Immature natural killer cell (primary cell): ENCODE data around the gene BICD1. TPM values are rescaled to one million over a fixed set of nuclear protein-coding genes. Genes with fewer than 3 reads are reported as not detected.

ENCODE experiments used
- DNase-seq, 3 donors: peaks; one replicate each; pipeline ENCODE4 v3.0.0; 2022; ENCODE audit warnings: mixed read lengths in 1 of 3
- H3K27ac Mint-ChIP-seq, 6 donors: one replicate each; pipeline ENCODE4 v1.8.0; 2020; ENCODE audit warnings: mixed read lengths in 6 of 6, mild to moderate bottlenecking in 5 of 6, inconsistent platforms in 4 of 6, moderate library complexity in 3 of 6
- H3K27me3 Mint-ChIP-seq, 3 donors: one replicate each; pipeline ENCODE4 v1.8.0; 2020 to 2021; ENCODE audit warnings: low read depth in 3 of 3, mild to moderate bottlenecking in 3 of 3, mixed read lengths in 3 of 3, moderate library complexity in 3 of 3, inconsistent platforms in 1 of 3
- H3K36me3 Mint-ChIP-seq, 3 donors: one replicate each; pipeline ENCODE4 v1.8.0; 2020; ENCODE audit warnings: mixed read lengths in 3 of 3, inconsistent platforms in 2 of 3, mild to moderate bottlenecking in 2 of 3
- H3K4me1 Mint-ChIP-seq, 2 donors: one replicate each; pipeline ENCODE4 v1.8.0; 2020; ENCODE audit warnings: inconsistent platforms in 2 of 2, mild to moderate bottlenecking in 2 of 2, mixed read lengths in 2 of 2, moderate library complexity in 1 of 2
- H3K4me3 Mint-ChIP-seq, 5 donors: one replicate each; pipeline ENCODE4 v1.8.0; 2020; ENCODE audit warnings: mild to moderate bottlenecking in 5 of 5, mixed read lengths in 5 of 5, inconsistent platforms in 3 of 5, moderate library complexity in 3 of 5
- H3K9me3 Mint-ChIP-seq, 6 donors: one replicate each; pipeline ENCODE4 v1.8.0; 2020; ENCODE audit warnings: mild to moderate bottlenecking in 6 of 6, mixed read lengths in 6 of 6, inconsistent platforms in 4 of 6, moderate library complexity in 3 of 6
- polyA plus RNA-seq, 3 donors: library from polyadenylated mRNA; unstranded; fragments of 300-500 nt; fragmentation: Illumina TruSeq; gene quantifications; one replicate each; pipeline ENCODE4 v1.2.3, GENCODE V29; 2021

The BICD1 gene
- 1 to 10 TPM; 1.0 to 9.1 (median 4.0) TPM for polyA plus RNA-seq

- H3K4me3 Mint-ChIP-seq: peak within 1 kb of the TSS; percentile 96 to 98 (median 96)
- peak within 1 kb of the TSS; percentile 61 to 90 (median 82) for H3K27ac Mint-ChIP-seq
- H3K9me3 Mint-ChIP-seq: no peaks in the 10 kb centered on the region
- H3K4me1 Mint-ChIP-seq: peaks cover 27 to 32% of the 10 kb centered on the region in 2 donors
- DNase-seq: peak; percentile 60 to 67 (median 63)
- H3K27me3 Mint-ChIP-seq: peaks cover 0 to 5% (median 2%) of the 10 kb centered on the region in 3 donors
- no peaks in the 10 kb centered on the region for H3K36me3 Mint-ChIP-seq
Observed at GRCh38 chr12:32106517-32107358, at the start of gene BICD1. Gene BICD1, plus strand, starts transcription at chr12:32106847. Its CDS starts 485 bp downstream, at chr12:32107332.

GRCh38 chr12:32061033-32061432, 45.6 kb upstream of the BICD1 start:
- peaks cover 0 to 2% (median 0%) of the 10 kb centered on the region in 3 donors for H3K27me3 Mint-ChIP-seq
- no peak overlapping the region for H3K27ac Mint-ChIP-seq
- no peak overlapping the region for H3K4me3 Mint-ChIP-seq
- peak in 1 of 3 donors; percentile 2 for DNase-seq
- H3K9me3 Mint-ChIP-seq: no peaks in the 10 kb centered on the region
- peaks cover 3 to 8% of the 10 kb centered on the region in 2 donors for H3K4me1 Mint-ChIP-seq
- H3K36me3 Mint-ChIP-seq: peaks cover 0 to 3% (median 0%) of the 10 kb centered on the region in 3 donors

- Mint-ChIP-seq H3K27ac (no peak overlapping the region), H3K27me3 (peaks cover 0 to 2% (median 0%) of the 10 kb centered on the region in 3 donors), H3K4me1 (peaks cover 3 to 8% of the 10 kb centered on the region in 2 donors), H3K4me3 (no peak overlapping the region), H3K36me3 (peaks cover 3 to 4% (median 4%) of the 10 kb centered on the region in 3 donors), H3K9me3 (no peaks in the 10 kb centered on the region)
- no peak for DNase-seq
Observed at GRCh38 chr12:32062881-32063280, 43.8 kb upstream of the BICD1 start.

GRCh38 chr12:32063796-32064195, 42.9 kb upstream of the BICD1 start:
- Mint-ChIP-seq H3K27ac (no peak overlapping the region), H3K36me3 (peaks cover 3 to 4% (median 4%) of the 10 kb centered on the region in 3 donors), H3K4me3 (no peak overlapping the region), H3K27me3 (peaks cover 0 to 2% (median 0%) of the 10 kb centered on the region in 3 donors), H3K4me1 (peaks cover 3 to 8% of the 10 kb centered on the region in 2 donors), H3K9me3 (no peaks in the 10 kb centered on the region)
- no peak for DNase-seq

- H3K9me3 Mint-ChIP-seq: no peaks in the 10 kb centered on the region
- no peak overlapping the region for H3K4me3 Mint-ChIP-seq
- DNase-seq: no peak
- peaks cover 0 to 4% (median 2%) of the 10 kb centered on the region in 3 donors for H3K27me3 Mint-ChIP-seq
- H3K4me1 Mint-ChIP-seq: no peaks in the 10 kb centered on the region
- peak overlapping the region in 1 of 6 donors; percentile 11 for H3K27ac Mint-ChIP-seq
- peaks cover 3 to 4% (median 4%) of the 10 kb centered on the region in 3 donors for H3K36me3 Mint-ChIP-seq
Observed at GRCh38 chr12:32066206-32066605, 40.4 kb upstream of the BICD1 start.

GRCh38 chr12:32069071-32069470, 37.6 kb upstream of the BICD1 start:
- peaks cover 3 to 8% (median 4%) of the 10 kb centered on the region in 3 donors for H3K36me3 Mint-ChIP-seq
- no peak overlapping the region for H3K27ac Mint-ChIP-seq
- no peaks in the 10 kb centered on the region for H3K9me3 Mint-ChIP-seq
- DNase-seq: no peak
- no peaks in the 10 kb centered on the region for H3K4me1 Mint-ChIP-seq
- peaks cover 0 to 4% (median 2%) of the 10 kb centered on the region in 3 donors for H3K27me3 Mint-ChIP-seq
- no peak overlapping the region for H3K4me3 Mint-ChIP-seq

- Mint-ChIP-seq H3K9me3 (no peaks in the 10 kb centered on the region), H3K36me3 (peaks cover 0 to 8% (median 4%) of the 10 kb centered on the region in 3 donors), H3K4me3 (no peak overlapping the region), H3K27me3 (peaks cover 2 to 4% (median 2%) of the 10 kb centered on the region in 3 donors), H3K27ac (peak overlapping the region in 1 of 6 donors; percentile 39), H3K4me1 (no peaks in the 10 kb centered on the region)
- no peak for DNase-seq
Observed at GRCh38 chr12:32069731-32070130, 36.9 kb upstream of the BICD1 start.

- H3K36me3 Mint-ChIP-seq: peaks cover 0 to 8% (median 4%) of the 10 kb centered on the region in 3 donors
- no peak for DNase-seq
- H3K4me1 Mint-ChIP-seq: no peaks in the 10 kb centered on the region
- no peaks in the 10 kb centered on the region for H3K9me3 Mint-ChIP-seq
- H3K27ac Mint-ChIP-seq: no peak overlapping the region
- H3K4me3 Mint-ChIP-seq: no peak overlapping the region
- H3K27me3 Mint-ChIP-seq: peaks cover 0 to 4% (median 2%) of the 10 kb centered on the region in 3 donors
Observed at GRCh38 chr12:32070370-32070769, 36.3 kb upstream of the BICD1 start.

GRCh38 chr12:32072102-32072501, 34.5 kb upstream of the BICD1 start:
- no peak for DNase-seq
- Mint-ChIP-seq H3K4me1 (no peaks in the 10 kb centered on the region), H3K27me3 (peaks cover 0 to 4% (median 2%) of the 10 kb centered on the region in 3 donors), H3K9me3 (no peaks in the 10 kb centered on the region), H3K27ac (no peak overlapping the region), H3K36me3 (peaks cover 0 to 4% (median 0%) of the 10 kb centered on the region in 3 donors), H3K4me3 (no peak overlapping the region)

GRCh38 chr12:32074432-32074831, 32.2 kb upstream of the BICD1 start:
- Mint-ChIP-seq H3K4me3 (no peak overlapping the region), H3K36me3 (peaks cover 0 to 4% (median 0%) of the 10 kb centered on the region in 3 donors), H3K27me3 (peaks cover 0 to 2% (median 2%) of the 10 kb centered on the region in 3 donors), H3K9me3 (no peaks in the 10 kb centered on the region), H3K27ac (no peak overlapping the region), H3K4me1 (no peaks in the 10 kb centered on the region)
- no peak for DNase-seq

GRCh38 chr12:32076941-32077340, 29.7 kb upstream of the BICD1 start:
- Mint-ChIP-seq H3K9me3 (peaks cover 0 to 1% (median 0%) of the 10 kb centered on the region in 6 donors), H3K36me3 (peaks cover 0 to 4% (median 0%) of the 10 kb centered on the region in 3 donors), H3K4me3 (no peak overlapping the region), H3K4me1 (no peaks in the 10 kb centered on the region), H3K27me3 (peaks cover 0 to 2% (median 0%) of the 10 kb centered on the region in 3 donors), H3K27ac (no peak overlapping the region)
- no peak for DNase-seq

- H3K36me3 Mint-ChIP-seq: no peaks in the 10 kb centered on the region
- peak overlapping the region in 1 of 6 donors; percentile 52 for H3K27ac Mint-ChIP-seq
- H3K4me3 Mint-ChIP-seq: no peak overlapping the region
Observed at GRCh38 chr12:32080435-32080834, 26.2 kb upstream of the BICD1 start.

GRCh38 chr12:32083489-32083888, 23.2 kb upstream of the BICD1 start:
- no peaks in the 10 kb centered on the region for H3K27me3 Mint-ChIP-seq
- H3K36me3 Mint-ChIP-seq: no peaks in the 10 kb centered on the region
- peaks cover 0 to 1% (median 0%) of the 10 kb centered on the region in 6 donors for H3K9me3 Mint-ChIP-seq
- H3K4me3 Mint-ChIP-seq: no peak overlapping the region
- no peaks in the 10 kb centered on the region for H3K4me1 Mint-ChIP-seq
- H3K27ac Mint-ChIP-seq: no peak overlapping the region
- DNase-seq: no peak

More at GRCh38 chr12:32080435-32080834, 26.2 kb upstream of the BICD1 start:
- Mint-ChIP-seq H3K9me3 (peaks cover 0 to 1% (median 0%) of the 10 kb centered on the region in 6 donors), H3K27me3 (no peaks in the 10 kb centered on the region), H3K4me1 (no peaks in the 10 kb centered on the region)
- DNase-seq: no peak

- Mint-ChIP-seq H3K9me3 (peaks cover 0 to 1% (median 0%) of the 10 kb centered on the region in 6 donors), H3K27me3 (peaks cover 0 to 1% (median 0%) of the 10 kb centered on the region in 3 donors), H3K4me3 (no peak overlapping the region), H3K27ac (no peak overlapping the region), H3K36me3 (no peaks in the 10 kb centered on the region), H3K4me1 (no peaks in the 10 kb centered on the region)
- DNase-seq: no peak
Observed at GRCh38 chr12:32084017-32084688, 22.5 kb upstream of the BICD1 start.
